ENCODE measurements around the gene CCN6. TPM values are rescaled to one million over a fixed set of nuclear protein-coding genes. Genes with fewer than 3 reads are reported as not detected.

CCN6 gene
- total and polyA plus RNA-seq, 8 donors, result not detected

- TF ChIP-seq CTCF (IDR thresholded peaks at IDR 0.05), result no peak
- FAIRE-seq (no peak), DNase-seq (no peak), ATAC-seq (no peak)
- peaks cover 0 to 10% (median 9%) of the 10 kb centered on the region in 3 donors for H3K4me1 ChIP-seq
- 83 to 85% methylated on average over 6 of the region's 6 CpGs for WGBS, 2 donors
- no peaks in the 10 kb centered on the region for H3K27me3 ChIP-seq
- no peaks in the 10 kb centered on the region for H3K9me3 ChIP-seq
- H3K27ac ChIP-seq, result no peak overlapping the region
- H3K36me3 ChIP-seq, result no peaks in the 10 kb centered on the region
- no peak overlapping the region for H3K4me3 ChIP-seq
- intact Hi-C loops (cut with DNase I), result no loop called here
These were observed 37.6 kb upstream of the CCN6 start for GRCh38 chr6:112016320-112016719.

GRCh38 chr6:112017169-112017568 lies 36.7 kb upstream of the CCN6 start:
- no peak for TF ChIP-seq CTCF (IDR thresholded peaks at IDR 0.05)
- Histone ChIP-seq H3K4me1 (peaks cover 0 to 10% (median 9%) of the 10 kb centered on the region in 3 donors), H3K9me3 (no peaks in the 10 kb centered on the region), H3K27me3 (no peaks in the 10 kb centered on the region), H3K27ac (no peak overlapping the region), H3K4me3 (no peak overlapping the region), H3K36me3 (no peaks in the 10 kb centered on the region)
- no peak for DNase-seq
- WGBS, 2 donors, result 82 to 92% methylated on average over 4 of the region's 4 CpGs
- FAIRE-seq, result no peak
- ATAC-seq, result no peak
- intact Hi-C loops (cut with DNase I), result no loop called here

GRCh38 chr6:112017760-112018537 lies 36.0 kb upstream of the CCN6 start:
- no peaks in the 10 kb centered on the region for H3K36me3 ChIP-seq
- H3K4me3 ChIP-seq, result no peak overlapping the region
- H3K9me3 ChIP-seq, result no peaks in the 10 kb centered on the region
- FAIRE-seq (no peak), ATAC-seq (no peak), DNase-seq (no peak)
- H3K27ac ChIP-seq, result no peak overlapping the region
- no peaks in the 10 kb centered on the region for H3K27me3 ChIP-seq
- TF ChIP-seq CTCF (IDR thresholded peaks at IDR 0.05), result no peak
- 74 to 79% methylated on average over 7 of the region's 7 CpGs for WGBS, 2 donors
- intact Hi-C loops (cut with DNase I), result no loop called here
- peaks cover 0 to 10% (median 9%) of the 10 kb centered on the region in 3 donors for H3K4me1 ChIP-seq

GRCh38 chr6:112018619-112019416 lies 35.1 kb upstream of the CCN6 start:
- WGBS, 2 donors, result 21 to 23% methylated on average over 12 of the region's 12 CpGs
- ATAC-seq, result peak; percentile 64 to 79 (median 75)
- no peaks in the 10 kb centered on the region for H3K27me3 ChIP-seq
- peak in 2 of 6 donors; percentile 27 to 36 for DNase-seq
- FAIRE-seq, result no peak
- peaks cover 0 to 10% (median 9%) of the 10 kb centered on the region in 3 donors for H3K4me1 ChIP-seq
- no peaks in the 10 kb centered on the region for H3K9me3 ChIP-seq
- intact Hi-C loops (cut with DNase I), result no loop called here
- H3K36me3 ChIP-seq, result no peaks in the 10 kb centered on the region
- no peak for TF ChIP-seq CTCF (IDR thresholded peaks at IDR 0.05)
- H3K4me3 ChIP-seq, result no peak overlapping the region
- H3K27ac ChIP-seq, result no peak overlapping the region
